ENCODE data around the gene TMEM175.

DNA sequence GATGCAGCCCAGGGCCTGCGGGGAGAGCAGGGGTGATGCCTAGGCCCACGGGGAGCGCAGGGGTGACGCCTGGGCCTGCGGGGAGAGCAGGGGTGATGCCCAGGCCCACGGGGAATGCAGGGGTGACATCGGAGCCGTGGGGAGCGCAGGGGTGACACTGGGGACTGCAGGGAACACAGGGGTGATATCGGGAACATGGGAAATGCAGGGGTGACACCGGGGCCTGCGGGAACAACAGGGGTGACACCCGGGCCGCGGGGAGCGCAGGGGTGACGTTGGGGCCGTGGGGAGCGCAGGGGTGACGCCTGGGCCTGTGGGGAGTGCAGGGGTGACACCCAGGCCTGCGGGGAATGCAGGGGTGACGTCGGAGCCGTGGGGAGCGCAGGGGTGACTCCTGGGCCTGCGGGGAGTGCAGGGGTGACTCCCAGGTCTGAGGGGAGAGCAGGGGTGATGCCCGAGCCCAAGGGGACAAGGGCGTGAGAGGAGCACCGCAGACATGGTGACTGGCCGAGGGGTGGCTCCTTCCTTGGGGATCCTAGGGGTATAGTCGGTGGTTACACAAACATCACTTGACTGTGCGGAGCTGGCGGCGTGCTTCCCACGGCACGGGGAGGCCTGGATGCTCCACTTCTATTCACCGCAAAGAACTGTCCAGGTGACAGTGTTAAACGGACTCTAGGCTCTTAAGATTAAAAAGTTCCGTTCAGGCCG lies 38.1 kb upstream of the TMEM175 start:
- TF ChIP-seq, protein P1, sequence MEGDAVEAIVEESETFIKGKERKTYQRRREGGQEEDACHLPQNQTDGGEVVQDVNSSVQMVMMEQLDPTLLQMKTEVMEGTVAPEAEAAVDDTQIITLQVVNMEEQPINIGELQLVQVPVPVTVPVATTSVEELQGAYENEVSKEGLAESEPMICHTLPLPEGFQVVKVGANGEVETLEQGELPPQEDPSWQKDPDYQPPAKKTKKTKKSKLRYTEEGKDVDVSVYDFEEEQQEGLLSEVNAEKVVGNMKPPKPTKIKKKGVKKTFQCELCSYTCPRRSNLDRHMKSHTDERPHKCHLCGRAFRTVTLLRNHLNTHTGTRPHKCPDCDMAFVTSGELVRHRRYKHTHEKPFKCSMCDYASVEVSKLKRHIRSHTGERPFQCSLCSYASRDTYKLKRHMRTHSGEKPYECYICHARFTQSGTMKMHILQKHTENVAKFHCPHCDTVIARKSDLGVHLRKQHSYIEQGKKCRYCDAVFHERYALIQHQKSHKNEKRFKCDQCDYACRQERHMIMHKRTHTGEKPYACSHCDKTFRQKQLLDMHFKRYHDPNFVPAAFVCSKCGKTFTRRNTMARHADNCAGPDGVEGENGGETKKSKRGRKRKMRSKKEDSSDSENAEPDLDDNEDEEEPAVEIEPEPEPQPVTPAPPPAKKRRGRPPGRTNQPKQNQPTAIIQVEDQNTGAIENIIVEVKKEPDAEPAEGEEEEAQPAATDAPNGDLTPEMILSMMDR (IDR thresholded peaks at IDR 0.05), result no peak
- TF ChIP-seq POLR2A (IDR thresholded peaks at IDR 0.05) (no peak), POLR2AphosphoS5 (IDR thresholded peaks at IDR 0.05) (no peak)

Measured in breast epithelium (tissue), 3 donors.